Activated CD4-positive, alpha-beta T cell treated with anti-CD3 and anti-CD28 coated beads, Interleukin-2, amount 50 U/mL, for 24 hours (primary cell): ENCODE measurements around the gene SLC2A4.
"Not testable (repeated sequence)": the region's sequence is repeated elsewhere in the genome, so short reads cannot be mapped to it uniquely, and the experiment has no call there.

ENCODE experiments used
- DNase-seq, 2 donors: peaks; one replicate each; pipeline ENCODE4 v3.0.0-alpha.2; 2020; ENCODE audit warnings: low read depth in 1 of 2, low spot score in 1 of 2

Gene SLC2A4

DNA sequence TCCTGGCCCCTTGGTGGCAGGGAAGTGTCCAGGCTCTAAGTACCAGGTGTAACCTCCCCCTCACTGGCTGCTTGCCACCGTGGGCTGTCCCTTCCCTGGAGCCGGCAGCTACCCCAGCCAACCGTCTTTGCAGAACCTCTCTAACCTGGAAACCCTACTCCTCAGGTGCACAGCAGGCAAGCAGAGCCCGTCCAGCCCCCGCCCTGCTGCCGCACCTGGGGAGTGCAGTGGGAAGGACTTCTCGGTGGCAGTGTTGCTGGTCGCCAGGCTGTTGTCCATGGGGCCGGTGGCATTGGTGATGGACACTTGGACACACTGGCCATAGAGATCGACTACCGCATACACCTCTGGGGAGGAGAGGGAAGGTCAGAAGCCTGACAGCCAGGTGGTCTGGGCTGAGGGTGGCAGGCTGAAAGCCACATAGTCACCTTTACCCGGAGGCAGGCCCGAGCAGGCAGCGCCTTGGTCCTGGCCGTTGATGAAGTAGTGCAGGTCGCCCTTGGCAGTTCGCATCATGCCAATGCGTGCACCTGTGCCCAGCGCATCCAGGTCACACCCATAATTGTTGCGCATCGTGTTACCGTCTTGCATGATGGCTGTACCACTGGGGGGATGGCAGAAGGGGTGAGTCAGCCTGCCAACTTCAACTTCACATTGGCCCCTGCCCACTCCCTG, 41.1 kb downstream of the SLC2A4 start:
- DNase-seq, result no peak

DNA sequence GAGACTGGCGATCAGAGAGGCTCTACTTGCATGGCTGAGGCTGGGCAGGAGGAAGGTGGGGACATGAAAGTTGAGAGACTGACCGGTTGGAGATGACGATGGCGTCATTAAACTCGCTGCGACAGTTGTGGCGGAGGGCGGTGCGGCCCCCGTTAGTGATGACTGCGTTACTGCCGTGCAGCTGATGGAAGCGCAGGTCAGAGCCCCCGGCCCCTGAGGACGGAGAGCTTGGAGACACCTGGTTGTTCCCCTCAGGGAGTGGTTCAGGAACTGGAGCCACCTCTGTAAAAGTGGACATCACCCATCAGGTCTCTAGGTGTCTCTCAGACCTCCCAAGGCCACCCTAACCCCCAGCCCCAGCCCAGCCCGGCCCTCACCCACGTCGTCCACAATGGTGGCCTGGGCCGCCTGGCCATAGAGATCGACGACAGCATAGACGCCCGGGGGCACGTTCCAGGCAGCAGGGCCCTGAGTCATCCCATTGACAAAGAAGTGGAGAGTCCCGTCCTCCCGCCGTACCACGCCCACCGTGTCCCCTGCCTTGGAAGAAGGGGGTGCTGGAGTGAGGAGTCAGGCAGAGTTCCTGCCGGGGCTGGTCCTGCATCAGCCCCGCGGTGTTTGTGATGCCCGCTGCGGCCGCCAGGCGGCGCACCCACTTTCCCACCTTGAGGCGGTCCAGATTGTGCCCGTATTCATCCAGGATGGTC, 42.4 kb downstream of the SLC2A4 start:
- peak in 1 of 2 donors; percentile 41 for DNase-seq

DNA sequence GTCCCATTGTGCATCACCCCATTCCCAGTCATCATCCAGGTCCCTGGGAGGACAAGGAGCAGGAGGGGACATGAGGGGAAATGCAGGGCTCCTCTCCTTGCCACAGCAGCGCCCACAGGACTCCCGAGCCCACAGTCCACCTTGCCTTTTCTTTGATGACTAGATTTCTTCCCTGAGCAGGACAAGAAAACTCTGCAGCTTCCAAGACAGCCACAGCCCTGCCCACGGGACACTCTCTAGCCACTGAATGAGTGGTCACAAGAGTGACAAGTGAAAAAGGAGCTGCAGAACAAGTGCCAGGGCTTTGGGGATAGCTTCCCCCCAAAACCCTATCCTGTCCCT, 42.9 kb downstream of the SLC2A4 start:
- DNase-seq, result no peak

DNA sequence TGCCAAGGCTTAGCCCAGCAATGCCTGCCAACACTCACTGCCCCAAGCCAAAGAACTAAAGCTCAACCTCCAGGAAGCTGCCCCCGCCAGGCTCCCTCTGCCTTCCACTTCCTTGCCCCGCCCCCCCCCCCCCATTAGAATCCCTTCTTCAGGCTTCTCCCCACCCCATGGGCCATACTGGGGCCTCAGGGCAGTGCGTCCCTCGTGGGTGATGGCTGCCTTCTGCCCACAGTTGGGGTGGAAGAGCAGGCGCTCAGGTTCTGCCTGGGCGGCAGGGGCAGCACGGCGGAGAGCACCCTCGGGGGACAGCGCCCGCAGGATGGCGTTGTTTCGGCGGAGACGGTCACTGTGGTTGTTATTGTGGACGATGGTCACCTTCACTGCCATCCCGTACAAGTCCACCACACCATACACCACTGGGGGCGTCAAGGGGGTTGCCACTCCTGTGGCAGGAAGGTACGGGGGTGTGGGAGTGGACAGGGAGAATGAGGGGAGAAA, 43.6 kb downstream of the SLC2A4 start:
- DNase-seq, result no peak

DNA sequence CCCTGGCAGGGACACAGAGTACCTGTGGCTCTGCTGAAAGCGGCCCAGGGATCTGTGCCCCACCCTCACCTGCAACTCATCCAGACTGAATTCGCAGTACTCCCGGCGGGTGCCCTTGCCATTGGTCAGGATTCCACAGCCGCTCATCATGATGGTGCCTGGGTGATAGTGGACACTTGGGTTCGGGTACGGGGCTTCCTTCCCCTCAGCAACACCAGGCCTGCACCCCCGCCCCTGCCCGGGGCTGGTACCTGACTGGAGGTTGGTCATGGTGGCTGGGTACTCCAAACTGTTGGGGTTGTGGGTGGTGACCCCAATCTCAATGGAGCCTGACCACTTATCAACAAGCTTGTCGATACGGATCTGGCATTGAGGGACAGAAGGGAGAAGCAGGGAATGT, 44.7 kb downstream of the SLC2A4 start:
- no peak for DNase-seq

DNA sequence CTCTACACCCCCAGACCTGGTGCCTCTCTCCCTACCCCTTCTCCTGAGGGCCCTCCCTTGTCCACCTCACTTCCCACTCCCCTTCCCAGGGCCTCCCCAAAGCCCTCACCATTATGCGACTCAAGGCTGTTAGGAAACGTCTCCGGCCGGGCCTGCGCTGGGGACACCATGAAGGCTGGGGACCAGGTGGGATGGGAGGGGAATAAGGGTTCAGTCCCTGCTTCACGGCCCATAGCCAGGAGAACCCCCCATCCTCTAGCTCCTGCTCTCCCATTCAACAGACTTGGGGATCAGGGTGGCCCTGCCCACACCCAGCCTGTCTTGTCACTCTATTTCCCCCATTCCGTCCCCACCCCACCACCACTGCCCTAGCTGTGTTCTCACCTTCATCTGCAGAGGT, 45.5 kb downstream of the SLC2A4 start:
- DNase-seq, result no peak

DNA sequence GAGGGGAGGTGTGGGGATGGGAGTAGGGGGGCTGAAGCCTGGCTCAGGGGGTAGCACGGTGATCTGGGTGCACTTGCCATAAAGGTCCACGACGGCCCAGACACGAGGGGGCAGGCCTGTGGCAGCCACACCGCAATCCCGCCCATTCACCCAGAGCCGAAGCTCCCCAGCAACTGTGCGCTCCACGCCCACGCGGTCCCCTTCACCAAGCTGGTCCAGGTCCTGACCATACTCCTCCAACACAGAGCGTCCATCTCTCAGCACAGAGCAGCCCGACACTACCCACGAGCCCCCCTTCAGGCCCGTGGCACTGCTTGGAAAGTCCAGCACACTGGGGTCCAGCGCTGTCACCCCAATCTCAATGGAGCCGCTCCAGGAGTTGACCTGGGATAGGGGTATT, 46.0 kb downstream of the SLC2A4 start:
- DNase-seq, result no peak

DNA sequence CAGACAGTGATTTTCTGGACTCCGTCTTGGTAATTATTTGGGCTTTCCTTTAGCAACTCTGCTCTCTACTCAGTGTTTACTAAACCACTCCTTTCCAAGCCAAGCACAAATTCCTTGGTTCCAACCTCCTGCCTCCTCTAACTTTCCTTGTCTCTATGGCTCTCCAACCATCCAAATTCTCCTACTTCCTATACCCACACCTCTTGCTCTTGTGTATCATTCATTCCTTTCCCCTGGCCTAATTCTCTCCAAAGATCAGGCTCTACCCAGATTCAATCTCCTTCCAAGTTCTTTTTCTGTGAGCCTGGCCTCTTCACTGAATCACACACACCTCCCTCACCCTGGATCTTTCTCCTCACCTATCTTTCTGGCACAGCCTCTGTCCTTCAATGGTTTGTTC, 46.5 kb downstream of the SLC2A4 start:
- no peak for DNase-seq

DNA sequence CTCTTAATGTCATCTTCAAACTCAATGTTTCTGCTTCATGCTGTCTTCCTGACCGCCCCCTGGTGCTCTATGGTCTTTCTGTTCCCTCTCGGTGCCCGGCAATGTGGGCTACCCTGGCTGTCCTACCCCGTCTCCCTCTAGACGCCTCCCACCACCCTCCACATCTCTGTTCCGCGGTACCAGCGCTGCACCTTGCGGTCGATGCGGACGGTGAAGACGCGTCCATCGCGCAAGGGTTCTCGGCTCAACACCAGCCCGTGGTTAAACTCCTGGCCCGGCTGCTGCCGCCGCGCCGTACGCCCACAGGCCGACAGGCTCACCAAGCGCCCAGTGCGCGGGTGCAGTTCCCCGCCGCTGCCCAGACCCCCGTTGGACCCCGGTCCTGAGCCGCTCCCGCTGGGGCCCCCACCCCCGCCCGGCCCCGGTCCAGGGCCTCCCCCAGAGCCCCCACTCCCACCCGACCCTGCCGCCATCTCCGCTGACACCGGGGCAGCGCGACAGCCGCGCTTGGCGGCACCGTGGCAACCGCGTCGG, 47.4 kb downstream of the SLC2A4 start, which contains the start of gene NEURL4:
TSS of gene NEURL4 (minus strand) at position 496 of the 534 bp plus-strand sequence. CDS start at position 473, 23 bp downstream.
- no peak for DNase-seq

DNA sequence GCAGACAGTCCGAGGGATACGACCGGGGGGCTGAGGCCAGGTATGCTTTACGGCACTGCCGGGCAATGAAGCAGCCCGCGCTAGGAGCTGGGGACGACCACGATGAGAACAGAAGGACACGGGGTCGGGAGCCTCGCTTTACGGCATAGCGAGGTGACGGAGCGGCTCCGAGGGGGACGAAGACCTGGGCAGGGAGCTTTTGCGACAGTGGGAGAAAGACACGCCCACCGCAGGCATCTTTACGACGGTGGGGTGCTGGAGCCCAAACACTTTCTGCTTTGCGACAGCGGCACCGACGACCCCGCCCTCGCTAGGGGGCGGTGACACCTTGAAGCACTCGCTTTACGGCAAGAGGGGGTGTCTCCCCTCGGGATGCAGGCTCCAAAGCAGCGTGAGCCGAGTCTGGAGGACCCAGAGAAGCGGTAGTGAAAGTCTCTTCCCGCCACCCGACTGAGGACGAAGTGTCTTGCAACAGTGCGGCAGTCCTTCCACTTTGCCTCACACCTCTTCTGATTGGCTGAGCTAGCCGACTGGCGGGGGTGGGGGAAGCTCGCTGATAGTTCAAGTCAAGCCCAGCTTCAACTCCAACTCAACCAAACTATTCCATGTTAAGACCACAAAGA, 48.0 kb downstream of the SLC2A4 start:
- peak; percentile 90 to 94 for DNase-seq

DNA sequence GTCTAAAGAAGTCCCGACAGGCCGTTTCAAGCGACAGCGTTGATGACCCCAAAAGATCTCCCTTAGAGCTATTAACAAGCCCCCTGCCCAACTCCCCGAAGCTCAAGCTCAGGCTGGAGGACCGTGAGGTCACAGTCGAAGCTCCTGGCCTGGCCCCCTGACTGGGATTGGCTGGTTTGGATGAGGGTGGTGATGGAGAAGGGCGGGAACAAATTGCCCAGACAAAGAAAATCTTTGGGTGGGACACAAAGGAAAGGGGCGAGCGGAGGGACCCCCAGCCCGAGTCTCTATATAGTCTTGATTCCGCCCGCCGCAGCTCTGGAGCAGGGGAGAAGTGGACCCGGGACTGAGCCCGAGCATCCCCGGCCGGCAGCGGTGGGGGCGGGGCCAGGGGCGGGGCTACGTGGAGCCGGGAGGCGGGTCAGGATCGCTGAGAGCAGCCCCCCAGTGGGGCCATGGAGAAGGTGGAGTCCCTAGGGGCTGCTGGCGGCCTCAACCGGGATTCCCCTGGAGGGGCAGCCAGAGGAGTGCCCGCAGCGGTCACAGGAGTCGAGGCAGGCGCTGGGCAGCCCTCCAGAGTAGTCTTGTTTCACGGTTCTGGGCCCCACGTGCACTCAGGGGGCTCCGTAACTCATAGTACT, 48.6 kb downstream of the SLC2A4 start:
- peak in 1 of 2 donors; percentile 72 for DNase-seq

DNA sequence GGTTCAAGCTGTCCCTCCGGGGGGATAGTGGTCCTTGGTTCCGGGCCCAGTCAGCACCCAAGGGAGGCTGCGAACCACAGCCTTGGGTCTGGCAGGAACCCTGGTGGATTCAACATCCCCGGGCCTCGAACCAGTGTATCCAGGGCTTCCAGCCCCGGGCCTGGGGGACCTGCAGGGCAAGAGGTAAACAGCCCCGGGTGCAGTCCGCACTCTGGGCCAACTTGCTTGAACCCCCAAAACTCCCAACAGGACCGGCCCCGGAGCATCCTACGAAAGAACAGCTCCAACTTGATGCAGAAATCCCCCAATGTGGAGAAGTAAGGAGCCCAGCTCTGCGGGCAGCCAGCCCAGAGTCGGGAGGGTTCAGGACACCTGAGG, 49.1 kb downstream of the SLC2A4 start:
- DNase-seq, result no peak

DNA sequence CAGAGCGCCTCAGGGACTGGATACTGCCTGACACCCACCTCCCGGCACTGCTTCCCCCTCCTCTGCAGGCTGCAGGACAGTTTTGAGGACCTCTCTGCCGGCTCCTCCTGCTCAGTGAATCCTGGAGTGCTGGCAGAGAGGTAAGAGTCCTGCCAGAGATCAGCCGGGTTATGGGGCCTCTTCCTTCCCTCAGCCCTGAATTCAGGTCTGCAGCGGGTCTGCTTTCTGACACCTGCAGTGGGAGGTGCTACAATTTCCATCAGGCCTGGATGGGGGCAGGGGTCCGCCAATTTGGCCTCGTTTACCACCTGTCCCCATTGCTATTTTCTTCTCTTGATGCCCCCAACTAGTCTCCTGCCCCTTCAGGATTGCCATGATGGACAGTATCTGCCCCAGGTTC, 50.6 kb downstream of the SLC2A4 start:
- no peak for DNase-seq

DNA sequence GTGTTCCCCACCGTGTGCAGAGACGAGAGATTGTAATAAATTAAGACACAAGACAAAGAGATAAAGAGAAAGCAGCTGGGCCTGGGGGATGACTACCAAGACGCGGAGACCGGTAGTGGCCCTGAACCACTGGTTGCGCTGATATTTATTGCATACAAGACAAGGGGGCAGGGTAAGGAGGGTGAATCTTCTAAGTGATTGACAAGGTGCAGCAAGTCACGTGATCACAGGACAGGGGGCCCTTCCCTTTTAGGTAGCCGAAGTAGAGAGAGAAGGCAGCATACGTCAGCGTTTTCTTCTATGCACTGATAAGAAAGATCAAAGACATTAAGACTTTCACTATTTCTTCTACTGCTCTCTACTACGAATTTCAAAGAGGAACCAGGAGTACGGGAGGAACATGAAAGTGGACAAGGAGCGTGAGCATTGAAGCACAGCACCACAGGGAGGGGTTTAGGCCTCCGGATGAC, 51.1 kb downstream of the SLC2A4 start:
- DNase-seq, result not testable (repeated sequence)

DNA sequence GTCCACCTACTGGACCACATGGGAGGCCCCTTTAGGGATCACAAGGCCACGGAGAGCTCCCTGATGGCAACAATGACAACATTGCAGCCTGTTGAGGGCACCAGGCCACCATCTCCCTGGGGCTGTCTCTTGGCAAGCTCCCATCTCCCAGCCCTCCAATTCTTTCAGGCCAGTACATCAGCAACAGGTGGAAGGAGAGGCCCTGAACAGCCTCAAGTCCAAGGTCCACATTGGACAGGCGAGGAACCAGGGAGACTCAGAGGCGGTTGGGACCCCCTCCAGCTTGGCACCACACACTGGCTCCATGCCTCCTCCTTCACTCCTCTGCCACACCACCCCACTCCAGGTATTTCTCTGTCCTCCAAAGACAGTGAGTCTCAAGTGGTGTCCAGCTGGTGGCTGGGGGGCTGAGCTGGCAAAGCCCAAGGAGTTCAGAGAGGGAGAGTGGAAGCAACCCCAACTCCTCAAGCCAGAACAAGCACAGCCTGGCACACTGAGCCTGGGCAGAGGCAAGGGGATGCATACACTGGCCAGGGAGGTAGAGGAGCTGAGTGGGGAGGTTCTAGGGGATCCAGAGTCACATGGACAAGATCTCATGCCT, 53.5 kb downstream of the SLC2A4 start:
- no peak for DNase-seq

DNA sequence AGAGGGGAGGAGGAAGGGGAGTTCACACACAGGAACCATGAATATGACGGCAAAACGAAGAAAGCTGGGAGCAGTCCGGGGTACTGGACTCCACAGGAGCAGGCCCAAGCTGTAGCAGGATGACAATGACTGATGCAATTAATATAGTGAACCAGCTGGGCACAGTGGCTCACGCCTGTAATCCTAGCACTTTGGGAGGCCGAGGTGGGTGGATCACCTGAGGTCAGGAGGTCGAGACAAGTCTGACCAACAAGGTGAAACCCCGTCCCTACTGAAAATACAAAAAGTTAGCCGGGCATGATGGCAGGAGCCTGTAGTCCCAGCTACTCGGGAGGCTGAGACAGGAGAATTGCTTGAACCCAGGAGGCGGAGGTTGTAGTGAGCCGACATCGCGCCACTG, 54.2 kb downstream of the SLC2A4 start:
- DNase-seq, result not testable (repeated sequence)

DNA sequence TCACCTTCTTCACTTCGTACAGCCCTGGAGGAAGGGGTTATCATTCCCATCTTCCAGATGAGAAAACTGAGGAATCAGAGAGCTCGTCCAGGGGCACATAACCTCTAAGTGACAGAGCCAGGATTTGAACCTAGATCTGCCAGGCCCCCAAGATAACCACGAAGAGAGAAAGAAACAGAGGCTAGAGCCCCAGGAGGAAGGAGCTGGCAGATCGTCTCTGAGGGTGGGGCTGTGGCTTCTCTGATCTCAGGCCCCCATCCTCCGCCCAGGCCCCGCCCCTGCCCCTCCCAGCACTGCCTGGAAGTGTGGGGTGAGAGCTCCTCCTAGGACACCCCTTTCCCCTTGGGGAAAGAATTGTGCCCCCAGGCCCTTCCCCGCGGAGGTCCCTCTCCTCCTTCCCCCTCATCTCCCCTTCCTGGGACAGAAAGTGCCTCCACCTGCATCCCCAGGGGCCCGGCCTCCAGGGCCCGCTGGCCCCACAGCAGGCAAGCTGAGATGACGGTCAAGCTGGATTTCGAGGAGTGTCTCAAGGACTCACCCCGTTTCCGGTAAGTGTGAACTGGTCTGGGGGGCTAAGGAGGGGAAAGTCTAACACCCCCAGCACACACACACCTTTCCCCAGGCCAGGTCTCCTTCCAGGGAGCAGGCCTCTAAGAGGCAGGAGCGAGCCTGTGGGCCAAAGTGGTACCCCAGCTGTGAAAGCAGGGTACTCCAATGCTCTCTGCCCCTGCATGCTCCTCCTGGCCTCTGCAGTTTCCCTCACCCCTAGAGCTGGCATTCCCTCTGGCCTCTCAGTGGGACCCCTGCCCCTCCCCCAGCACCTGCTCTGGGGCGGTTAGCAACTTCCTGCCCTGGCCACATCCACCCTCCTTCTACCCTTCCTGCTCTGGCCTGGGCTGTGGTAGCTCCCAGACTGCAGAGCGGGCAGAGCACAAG, 55.0 kb downstream of the SLC2A4 start, which contains the start of gene ACAP1:
TSS of gene ACAP1 (plus strand) at position 290 of the 936 bp plus-strand sequence. CDS start at position 496, 206 bp downstream.
- DNase-seq, result peak; percentile 60 to 78

DNA sequence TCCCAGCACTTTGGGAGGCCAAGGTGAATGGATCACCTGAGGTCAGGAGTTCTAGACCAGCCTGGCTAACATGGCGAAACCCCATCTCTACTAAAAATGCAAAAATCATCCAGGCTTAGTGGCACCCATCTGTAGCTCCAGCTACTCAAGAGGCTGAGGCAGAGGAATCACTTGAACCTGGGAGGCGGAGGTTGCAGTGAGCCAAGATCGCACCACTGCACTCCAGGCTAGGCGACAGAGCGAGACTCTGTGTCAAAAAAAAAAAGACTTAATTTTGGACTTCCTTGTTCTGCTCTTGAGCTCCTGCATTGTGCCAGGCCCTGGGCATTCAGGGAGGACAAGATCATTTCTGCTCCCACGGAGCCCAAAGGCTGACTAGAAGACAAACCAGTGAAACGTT, 56.1 kb downstream of the SLC2A4 start:
- not testable (repeated sequence) for DNase-seq
